GM23338 (cell line): ENCODE measurements around the gene BCL11B. TPM values are rescaled to one million over a fixed set of nuclear protein-coding genes. Genes with fewer than 3 reads are reported as not detected.

ENCODE experiments used
- ATAC-seq: fragments of 200-7000 bp; cut with Tn5 transposase; 3 replicates; pipeline ENCODE4 v1.9.1; 2020
- DNase-seq: peaks from one replicate; pipeline ENCODE4 v3.0.0-alpha.2; 2015; ENCODE audit warnings: low spot score
- H2AFZ ChIP-seq: fragments of 200-600 bp; sonication (generic); 2 replicates; pipeline ENCODE4 v1.8.0; 2016; ENCODE audit warnings: antibody characterized with exemption, mild to moderate bottlenecking, moderate library complexity
- H3F3A ChIP-seq: fragments of 200-600 bp; sonication (generic); replicated peaks from 2 replicates; pipeline ENCODE4 v1.8.0; 2017; ENCODE audit warnings: antibody characterized with exemption, mixed run types, low read depth
- H3K27ac ChIP-seq: fragments of 200-600 bp; sonication (generic); 2 replicates; pipeline ENCODE4 v1.6.1; 2016; ENCODE audit warnings: low read depth
- H3K27me3 ChIP-seq: fragments of 200-600 bp; sonication (generic); 2 replicates; pipeline ENCODE4 v1.8.0; 2016; ENCODE audit warnings: mild to moderate bottlenecking, mixed run types, moderate library complexity; ENCODE audit not compliant: insufficient read depth
- H3K36me3 ChIP-seq: fragments of 200-600 bp; sonication (generic); 2 replicates; pipeline ENCODE4 v1.8.0; 2016; ENCODE audit warnings: mild to moderate bottlenecking; ENCODE audit not compliant: insufficient read depth
- H3K4me1 ChIP-seq: fragments of 200-600 bp; sonication (generic); 2 replicates; pipeline ENCODE4 v1.8.0; 2016; ENCODE audit warnings: mild to moderate bottlenecking, moderate library complexity; ENCODE audit not compliant: insufficient read depth
- H3K4me2 ChIP-seq: fragments of 200-600 bp; sonication (generic); 2 replicates; pipeline ENCODE4 v1.7.1; 2017; ENCODE audit warnings: mixed run types
- H3K4me3 ChIP-seq: fragments of 200-600 bp; sonication (generic); 2 replicates; pipeline ENCODE4 v1.6.1; 2016; ENCODE audit warnings: mixed run types
- H3K79me2 ChIP-seq: fragments of 200-600 bp; sonication (generic); replicated peaks from 2 replicates; pipeline ENCODE4 v1.8.0; 2017; ENCODE audit warnings: mild to moderate bottlenecking; ENCODE audit not compliant: insufficient read depth
- H3K9me2 ChIP-seq: fragments of 200-600 bp; sonication (generic); 2 replicates; pipeline ENCODE4 v1.8.0; 2017; ENCODE audit not compliant: insufficient read depth
- H4K20me1 ChIP-seq: fragments of 200-600 bp; sonication (generic); replicated peaks from 2 replicates; pipeline ENCODE4 v1.8.0; 2017; ENCODE audit warnings: mild to moderate bottlenecking; ENCODE audit not compliant: insufficient read depth
- H3K27ac Mint-ChIP-seq: 2 replicates; pipeline ENCODE4 v1.8.0; 2020; ENCODE audit warnings: inconsistent platforms, mild to moderate bottlenecking, moderate library complexity, mixed read lengths
- H3K27me3 Mint-ChIP-seq: 3 replicates; pipeline ENCODE4 v1.8.0; 2022; ENCODE audit warnings: low read depth, mild to moderate bottlenecking, moderate library complexity, mixed read lengths, inconsistent platforms; ENCODE audit not compliant: insufficient read depth, poor library complexity
- H3K36me3 Mint-ChIP-seq: 3 replicates; pipeline ENCODE4 v1.8.0; 2021; ENCODE audit warnings: low read depth, mild to moderate bottlenecking, inconsistent platforms, moderate library complexity, mixed read lengths
- H3K4me1 Mint-ChIP-seq: 3 replicates; pipeline ENCODE4 v1.8.0; 2020; ENCODE audit warnings: mild to moderate bottlenecking, inconsistent platforms, mixed read lengths
- H3K4me3 Mint-ChIP-seq: 3 replicates; pipeline ENCODE4 v1.8.0; 2021; ENCODE audit warnings: moderate library complexity, mild to moderate bottlenecking, inconsistent platforms, mixed read lengths
- H3K9me3 Mint-ChIP-seq: 3 replicates; pipeline ENCODE4 v1.8.0; 2020; ENCODE audit warnings: moderate library complexity, mild to moderate bottlenecking, inconsistent platforms, mixed read lengths
- CREB1 ChIP-seq: fragments of 250-450 bp; sonication (Bioruptor Pico); IDR thresholded peaks from 2 replicates; pipeline ENCODE4 v1.5.0; 2020; ENCODE audit warnings: low read depth, mild to moderate bottlenecking, moderate library complexity
- EZH2 ChIP-seq: fragments of 200-600 bp; sonication (generic); IDR thresholded peaks from one replicate; pipeline ENCODE4 v1.8.0; 2017; ENCODE audit warnings: antibody characterized with exemption, mild to moderate bottlenecking, low read depth; ENCODE audit not compliant: unreplicated experiment
- EZH2phosphoT487 ChIP-seq: fragments of 200-600 bp; sonication (generic); IDR thresholded peaks from one replicate; pipeline ENCODE4 v1.8.1; 2018; ENCODE audit warnings: antibody characterized with exemption; ENCODE audit not compliant: unreplicated experiment
- JUNB ChIP-seq: IDR thresholded peaks from one replicate; pipeline ENCODE4 v1.6.1; 2016; ENCODE audit warnings: antibody characterized with exemption; ENCODE audit not compliant: unreplicated experiment
- NANOG ChIP-seq: IDR thresholded peaks from 2 replicates; pipeline ENCODE4 v1.6.1; 2016; ENCODE audit warnings: antibody characterized with exemption, borderline replicate concordance
- POLR2AphosphoS5 ChIP-seq: IDR thresholded peaks from 2 replicates; pipeline ENCODE4 v1.6.1; 2016; ENCODE audit warnings: antibody characterized with exemption, low read depth
- STAT1 ChIP-seq: IDR thresholded peaks from one replicate; pipeline ENCODE4 v1.6.1; 2016; ENCODE audit warnings: antibody characterized with exemption; ENCODE audit not compliant: unreplicated experiment
- ZNF114 ChIP-seq: fragments of 250-450 bp; sonication (Bioruptor Pico); IDR thresholded peaks from 2 replicates; pipeline ENCODE4 v1.5.0; 2020; ENCODE audit warnings: mild to moderate bottlenecking, moderate library complexity
- ZNF331 ChIP-seq: fragments of 250-450 bp; sonication (Bioruptor Pico); IDR thresholded peaks from 2 replicates; pipeline ENCODE4 v1.5.0; 2020; ENCODE audit warnings: low read depth, mild to moderate bottlenecking, moderate library complexity
- polyA plus RNA-seq: library from polyadenylated mRNA; unstranded; fragments of >200 nt; fragmentation: Nextera tagmentation; extraction: Ambion mirVana; gene quantifications from 2 replicates; pipeline ENCODE4 v1.2.1, GENCODE V29; 2016
- total RNA-seq: library from RNA; depleted of rRNA; stranded (reverse); fragments of >200 nt; shearing (Covaris generic); gene quantifications from 2 replicates; pipeline ENCODE4 v1.2.3, GENCODE V29; 2014
- TF ChIP-seq, protein P1 (sequence below), 2 experiments: fragments of 200-600 bp in 1 of 2; sonication (generic) in 1 of 2; conservative IDR thresholded peaks; 2 replicates each; pipeline versions ENCODE4 v1.5.1 to v1.6.1; 2016 to 2017; ENCODE audit warnings: antibody characterized with exemption in 2 of 2, low read depth in 2 of 2, mild to moderate bottlenecking in 2 of 2, moderate library complexity in 1 of 2
- TF ChIP-seq, protein P2 (sequence below): fragments of 250-450 bp; sonication (Bioruptor Pico); IDR thresholded peaks from 2 replicates; pipeline ENCODE4 v1.5.0; 2020; ENCODE audit warnings: mild to moderate bottlenecking, moderate library complexity
- TF ChIP-seq, protein P3 (sequence below): IDR thresholded peaks from one replicate; pipeline ENCODE4 v1.6.1; 2018; ENCODE audit warnings: antibody characterized with exemption; ENCODE audit not compliant: unreplicated experiment
- TF ChIP-seq, protein P4 (sequence below): IDR thresholded peaks from 2 replicates; pipeline ENCODE4 v1.6.1; 2016; ENCODE audit warnings: antibody characterized with exemption

Gene BCL11B
- total and polyA plus RNA-seq, 2 experiments from 2014 or later = 2.4 to 6.7 TPM

DNA sequence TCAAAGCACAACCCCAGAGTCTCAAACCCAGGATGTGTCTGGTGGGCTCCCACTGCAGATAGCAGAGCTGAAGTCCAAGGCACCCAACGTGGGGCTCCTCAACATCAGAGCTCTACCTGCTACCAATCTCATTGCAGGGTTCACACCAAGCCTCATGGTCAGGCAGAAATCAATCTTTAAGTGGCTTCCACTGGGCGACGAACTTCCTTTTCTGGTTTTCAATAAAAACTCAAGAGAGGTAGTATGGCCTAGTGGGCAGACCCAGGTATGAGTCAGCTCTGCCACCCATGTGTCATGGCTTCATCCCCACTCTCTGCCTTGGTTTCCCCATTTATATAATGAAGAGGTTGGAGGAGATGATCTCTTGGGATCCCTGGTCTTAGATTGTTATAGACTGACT is 47.0 kb downstream of the BCL11B start:
- peaks cover 27% of the 10 kb centered on the region for H3K27me3 Mint-ChIP-seq
- TF ChIP-seq ZNF331 (CRISPR knock-in tag) (no peak), POLR2AphosphoS5 (no peak), EZH2 (no peak), STAT1 (no peak), NANOG (no peak), EZH2phosphoT487 (no peak), CREB1 (CRISPR knock-in tag) (no peak), ZNF114 (CRISPR knock-in tag) (no peak), JUNB (no peak)
- TF ChIP-seq, protein P1, sequence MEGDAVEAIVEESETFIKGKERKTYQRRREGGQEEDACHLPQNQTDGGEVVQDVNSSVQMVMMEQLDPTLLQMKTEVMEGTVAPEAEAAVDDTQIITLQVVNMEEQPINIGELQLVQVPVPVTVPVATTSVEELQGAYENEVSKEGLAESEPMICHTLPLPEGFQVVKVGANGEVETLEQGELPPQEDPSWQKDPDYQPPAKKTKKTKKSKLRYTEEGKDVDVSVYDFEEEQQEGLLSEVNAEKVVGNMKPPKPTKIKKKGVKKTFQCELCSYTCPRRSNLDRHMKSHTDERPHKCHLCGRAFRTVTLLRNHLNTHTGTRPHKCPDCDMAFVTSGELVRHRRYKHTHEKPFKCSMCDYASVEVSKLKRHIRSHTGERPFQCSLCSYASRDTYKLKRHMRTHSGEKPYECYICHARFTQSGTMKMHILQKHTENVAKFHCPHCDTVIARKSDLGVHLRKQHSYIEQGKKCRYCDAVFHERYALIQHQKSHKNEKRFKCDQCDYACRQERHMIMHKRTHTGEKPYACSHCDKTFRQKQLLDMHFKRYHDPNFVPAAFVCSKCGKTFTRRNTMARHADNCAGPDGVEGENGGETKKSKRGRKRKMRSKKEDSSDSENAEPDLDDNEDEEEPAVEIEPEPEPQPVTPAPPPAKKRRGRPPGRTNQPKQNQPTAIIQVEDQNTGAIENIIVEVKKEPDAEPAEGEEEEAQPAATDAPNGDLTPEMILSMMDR (conservative IDR thresholded peaks at IDR 0.05; ENCODE audit: low read depth in 2 of 2) = no peak
- TF ChIP-seq, protein P2, sequence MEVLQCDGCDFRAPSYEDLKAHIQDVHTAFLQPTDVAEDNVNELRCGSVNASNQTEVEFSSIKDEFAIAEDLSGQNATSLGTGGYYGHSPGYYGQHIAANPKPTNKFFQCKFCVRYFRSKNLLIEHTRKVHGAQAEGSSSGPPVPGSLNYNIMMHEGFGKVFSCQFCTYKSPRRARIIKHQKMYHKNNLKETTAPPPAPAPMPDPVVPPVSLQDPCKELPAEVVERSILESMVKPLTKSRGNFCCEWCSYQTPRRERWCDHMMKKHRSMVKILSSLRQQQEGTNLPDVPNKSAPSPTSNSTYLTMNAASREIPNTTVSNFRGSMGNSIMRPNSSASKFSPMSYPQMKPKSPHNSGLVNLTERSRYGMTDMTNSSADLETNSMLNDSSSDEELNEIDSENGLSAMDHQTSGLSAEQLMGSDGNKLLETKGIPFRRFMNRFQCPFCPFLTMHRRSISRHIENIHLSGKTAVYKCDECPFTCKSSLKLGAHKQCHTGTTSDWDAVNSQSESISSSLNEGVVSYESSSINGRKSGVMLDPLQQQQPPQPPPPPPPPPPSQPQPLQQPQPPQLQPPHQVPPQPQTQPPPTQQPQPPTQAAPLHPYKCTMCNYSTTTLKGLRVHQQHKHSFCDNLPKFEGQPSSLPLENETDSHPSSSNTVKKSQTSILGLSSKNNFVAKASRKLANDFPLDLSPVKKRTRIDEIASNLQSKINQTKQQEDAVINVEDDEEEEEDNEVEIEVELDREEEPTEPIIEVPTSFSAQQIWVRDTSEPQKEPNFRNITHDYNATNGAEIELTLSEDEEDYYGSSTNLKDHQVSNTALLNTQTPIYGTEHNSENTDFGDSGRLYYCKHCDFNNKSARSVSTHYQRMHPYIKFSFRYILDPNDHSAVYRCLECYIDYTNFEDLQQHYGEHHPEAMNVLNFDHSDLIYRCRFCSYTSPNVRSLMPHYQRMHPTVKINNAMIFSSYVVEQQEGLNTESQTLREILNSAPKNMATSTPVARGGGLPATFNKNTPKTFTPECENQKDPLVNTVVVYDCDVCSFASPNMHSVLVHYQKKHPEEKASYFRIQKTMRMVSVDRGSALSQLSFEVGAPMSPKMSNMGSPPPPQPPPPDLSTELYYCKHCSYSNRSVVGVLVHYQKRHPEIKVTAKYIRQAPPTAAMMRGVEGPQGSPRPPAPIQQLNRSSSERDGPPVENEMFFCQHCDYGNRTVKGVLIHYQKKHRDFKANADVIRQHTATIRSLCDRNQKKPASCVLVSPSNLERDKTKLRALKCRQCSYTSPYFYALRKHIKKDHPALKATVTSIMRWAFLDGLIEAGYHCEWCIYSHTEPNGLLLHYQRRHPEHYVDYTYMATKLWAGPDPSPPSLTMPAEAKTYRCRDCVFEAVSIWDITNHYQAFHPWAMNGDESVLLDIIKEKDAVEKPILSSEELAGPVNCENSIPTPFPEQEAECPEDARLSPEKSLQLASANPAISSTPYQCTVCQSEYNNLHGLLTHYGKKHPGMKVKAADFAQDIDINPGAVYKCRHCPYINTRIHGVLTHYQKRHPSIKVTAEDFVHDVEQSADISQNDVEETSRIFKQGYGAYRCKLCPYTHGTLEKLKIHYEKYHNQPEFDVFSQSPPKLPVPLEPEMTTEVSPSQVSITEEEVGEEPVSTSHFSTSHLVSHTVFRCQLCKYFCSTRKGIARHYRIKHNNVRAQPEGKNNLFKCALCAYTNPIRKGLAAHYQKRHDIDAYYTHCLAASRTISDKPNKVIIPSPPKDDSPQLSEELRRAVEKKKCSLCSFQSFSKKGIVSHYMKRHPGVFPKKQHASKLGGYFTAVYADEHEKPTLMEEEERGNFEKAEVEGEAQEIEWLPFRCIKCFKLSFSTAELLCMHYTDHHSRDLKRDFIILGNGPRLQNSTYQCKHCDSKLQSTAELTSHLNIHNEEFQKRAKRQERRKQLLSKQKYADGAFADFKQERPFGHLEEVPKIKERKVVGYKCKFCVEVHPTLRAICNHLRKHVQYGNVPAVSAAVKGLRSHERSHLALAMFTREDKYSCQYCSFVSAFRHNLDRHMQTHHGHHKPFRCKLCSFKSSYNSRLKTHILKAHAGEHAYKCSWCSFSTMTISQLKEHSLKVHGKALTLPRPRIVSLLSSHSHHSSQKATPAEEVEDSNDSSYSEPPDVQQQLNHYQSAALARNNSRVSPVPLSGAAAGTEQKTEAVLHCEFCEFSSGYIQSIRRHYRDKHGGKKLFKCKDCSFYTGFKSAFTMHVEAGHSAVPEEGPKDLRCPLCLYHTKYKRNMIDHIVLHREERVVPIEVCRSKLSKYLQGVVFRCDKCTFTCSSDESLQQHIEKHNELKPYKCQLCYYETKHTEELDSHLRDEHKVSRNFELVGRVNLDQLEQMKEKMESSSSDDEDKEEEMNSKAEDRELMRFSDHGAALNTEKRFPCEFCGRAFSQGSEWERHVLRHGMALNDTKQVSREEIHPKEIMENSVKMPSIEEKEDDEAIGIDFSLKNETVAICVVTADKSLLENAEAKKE (CRISPR knock-in tag) = no peak
- TF ChIP-seq, protein P3, sequence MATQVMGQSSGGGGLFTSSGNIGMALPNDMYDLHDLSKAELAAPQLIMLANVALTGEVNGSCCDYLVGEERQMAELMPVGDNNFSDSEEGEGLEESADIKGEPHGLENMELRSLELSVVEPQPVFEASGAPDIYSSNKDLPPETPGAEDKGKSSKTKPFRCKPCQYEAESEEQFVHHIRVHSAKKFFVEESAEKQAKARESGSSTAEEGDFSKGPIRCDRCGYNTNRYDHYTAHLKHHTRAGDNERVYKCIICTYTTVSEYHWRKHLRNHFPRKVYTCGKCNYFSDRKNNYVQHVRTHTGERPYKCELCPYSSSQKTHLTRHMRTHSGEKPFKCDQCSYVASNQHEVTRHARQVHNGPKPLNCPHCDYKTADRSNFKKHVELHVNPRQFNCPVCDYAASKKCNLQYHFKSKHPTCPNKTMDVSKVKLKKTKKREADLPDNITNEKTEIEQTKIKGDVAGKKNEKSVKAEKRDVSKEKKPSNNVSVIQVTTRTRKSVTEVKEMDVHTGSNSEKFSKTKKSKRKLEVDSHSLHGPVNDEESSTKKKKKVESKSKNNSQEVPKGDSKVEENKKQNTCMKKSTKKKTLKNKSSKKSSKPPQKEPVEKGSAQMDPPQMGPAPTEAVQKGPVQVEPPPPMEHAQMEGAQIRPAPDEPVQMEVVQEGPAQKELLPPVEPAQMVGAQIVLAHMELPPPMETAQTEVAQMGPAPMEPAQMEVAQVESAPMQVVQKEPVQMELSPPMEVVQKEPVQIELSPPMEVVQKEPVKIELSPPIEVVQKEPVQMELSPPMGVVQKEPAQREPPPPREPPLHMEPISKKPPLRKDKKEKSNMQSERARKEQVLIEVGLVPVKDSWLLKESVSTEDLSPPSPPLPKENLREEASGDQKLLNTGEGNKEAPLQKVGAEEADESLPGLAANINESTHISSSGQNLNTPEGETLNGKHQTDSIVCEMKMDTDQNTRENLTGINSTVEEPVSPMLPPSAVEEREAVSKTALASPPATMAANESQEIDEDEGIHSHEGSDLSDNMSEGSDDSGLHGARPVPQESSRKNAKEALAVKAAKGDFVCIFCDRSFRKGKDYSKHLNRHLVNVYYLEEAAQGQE = no peak
- TF ChIP-seq, protein P4, sequence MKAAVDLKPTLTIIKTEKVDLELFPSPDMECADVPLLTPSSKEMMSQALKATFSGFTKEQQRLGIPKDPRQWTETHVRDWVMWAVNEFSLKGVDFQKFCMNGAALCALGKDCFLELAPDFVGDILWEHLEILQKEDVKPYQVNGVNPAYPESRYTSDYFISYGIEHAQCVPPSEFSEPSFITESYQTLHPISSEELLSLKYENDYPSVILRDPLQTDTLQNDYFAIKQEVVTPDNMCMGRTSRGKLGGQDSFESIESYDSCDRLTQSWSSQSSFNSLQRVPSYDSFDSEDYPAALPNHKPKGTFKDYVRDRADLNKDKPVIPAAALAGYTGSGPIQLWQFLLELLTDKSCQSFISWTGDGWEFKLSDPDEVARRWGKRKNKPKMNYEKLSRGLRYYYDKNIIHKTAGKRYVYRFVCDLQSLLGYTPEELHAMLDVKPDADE = no peak
- no peak overlapping the region for H3K4me3 ChIP-seq

More for the DNA sequence above, 47.0 kb downstream of the BCL11B start:
- no peak overlapping the region for H3K4me2 ChIP-seq
- H3F3A ChIP-seq = no peaks in the 10 kb centered on the region
- peaks cover 6% of the 10 kb centered on the region; the same call in 1 of the 2 replicates for H4K20me1 ChIP-seq
- peaks cover 95% of the 10 kb centered on the region for H3K79me2 ChIP-seq
- H3K4me1 ChIP-seq = no peaks in the 10 kb centered on the region; the same call in 1 of the 2 replicates
- no peaks in the 10 kb centered on the region for H3K36me3 ChIP-seq
- DNase-seq (no peak), ATAC-seq (no peak)
- H3K9me2 ChIP-seq = no peaks in the 10 kb centered on the region
- Mint-ChIP-seq H3K36me3 (peaks cover 8% of the 10 kb centered on the region), H3K4me3 (no peak overlapping the region), H3K9me3 (no peaks in the 10 kb centered on the region; the same call in 1 of the 3 replicates), H3K27ac (no peak overlapping the region), H3K4me1 (peaks cover 20% of the 10 kb centered on the region)
- no peaks in the 10 kb centered on the region for H3K27me3 ChIP-seq
- H3K27ac ChIP-seq = no peak overlapping the region
- no peak overlapping the region for H2AFZ ChIP-seq
